GM12891 (cell line): Measurements from ENCODE around the gene GPC4.
"Not testable (repeated sequence)": the region's sequence is repeated elsewhere in the genome, so short reads cannot be mapped to it uniquely, and the experiment has no call there.

Experiments
- DNase-seq: peaks from one replicate; pipeline ENCODE4 v3.0.0; 2011; ENCODE audit warnings: low spot score; ENCODE audit not compliant: insufficient read length
- FAIRE-seq: peaks from 2 replicates; lab custom pipeline; 2011; peaks lifted over from hg19 to GRCh38; lab: Jason Lieb, UNC
- PAX5 ChIP-seq: IDR thresholded peaks from 2 replicates; pipeline ENCODE4 v1.6.1; 2011; ENCODE audit warnings: low read length, moderate library complexity, mild to moderate bottlenecking; ENCODE audit not compliant: insufficient read depth, severe bottlenecking
- POLR2A ChIP-seq: IDR thresholded peaks from 2 replicates; pipeline ENCODE4 v1.6.1; 2011; ENCODE audit warnings: low read depth, low read length, control low read depth
- POLR2AphosphoS5 ChIP-seq: IDR thresholded peaks from 2 replicates; pipeline ENCODE4 v1.6.1; 2011; ENCODE audit warnings: low read depth, low read length, control low read depth
- POU2F2 ChIP-seq: IDR thresholded peaks from 2 replicates; pipeline ENCODE4 v1.6.1; 2011; ENCODE audit warnings: low read depth, mild to moderate bottlenecking, control low read depth, low read length, moderate library complexity
- SPI1 ChIP-seq: IDR thresholded peaks from 2 replicates; pipeline ENCODE4 v1.6.1; 2011; ENCODE audit warnings: low read depth, low read length, control low read depth
- TAF1 ChIP-seq: IDR thresholded peaks from 2 replicates; pipeline ENCODE4 v1.6.1; 2011; ENCODE audit warnings: low read depth, low read length, control low read depth

GPC4 gene

GRCh38 chrX:133294126-133294525, 121.2 kb downstream of the GPC4 start:
- TF ChIP-seq POLR2AphosphoS5 (no peak), TAF1 (no peak), PAX5 (no peak), POLR2A (no peak), POU2F2 (no peak), SPI1 (no peak)
- DNase-seq = no peak
- no peak for FAIRE-seq

- FAIRE-seq = no peak
- no peak for DNase-seq
Observed at GRCh38 chrX:133290076-133290475, 125.2 kb downstream of the GPC4 start.

GRCh38 chrX:133287860-133288259, 127.4 kb downstream of the GPC4 start:
- FAIRE-seq = no peak
- no peak for DNase-seq
- no peak for TF ChIP-seq PAX5
- TF ChIP-seq POU2F2 = no peak
- no peak for TF ChIP-seq POLR2AphosphoS5

More at GRCh38 chrX:133290076-133290475, 125.2 kb downstream of the GPC4 start:
- TF ChIP-seq POLR2AphosphoS5 (no peak), POU2F2 (no peak), PAX5 (no peak), POLR2A (no peak), SPI1 (no peak), TAF1 (no peak)

- FAIRE-seq (no peak), DNase-seq (no peak)
- TF ChIP-seq POLR2AphosphoS5 = no peak
- TF ChIP-seq SPI1 = no peak
- TF ChIP-seq TAF1 = no peak
- no peak for TF ChIP-seq PAX5
- no peak for TF ChIP-seq POLR2A
- TF ChIP-seq POU2F2 = no peak
Observed at GRCh38 chrX:133285341-133285740, 129.9 kb downstream of the GPC4 start.

- DNase-seq, FAIRE-seq: not testable (repeated sequence)
Observed at GRCh38 chrX:133279112-133279730, 136.1 kb downstream of the GPC4 start.

- FAIRE-seq (no peak), DNase-seq (no peak)
- TF ChIP-seq PAX5 = no peak
- no peak for TF ChIP-seq TAF1
- no peak for TF ChIP-seq SPI1
- TF ChIP-seq POU2F2 = no peak
- TF ChIP-seq POLR2A = no peak
Observed at GRCh38 chrX:133273180-133273579, 142.1 kb downstream of the GPC4 start.

- DNase-seq (no peak), FAIRE-seq (no peak)
- no peak for TF ChIP-seq POU2F2
- no peak for TF ChIP-seq SPI1
- no peak for TF ChIP-seq POLR2A
- TF ChIP-seq TAF1 = no peak
- TF ChIP-seq POLR2AphosphoS5 = no peak
- TF ChIP-seq PAX5 = no peak
Observed at GRCh38 chrX:133269168-133269567, 146.1 kb downstream of the GPC4 start.

- TF ChIP-seq POLR2A (no peak), POLR2AphosphoS5 (no peak), POU2F2 (no peak), SPI1 (no peak), PAX5 (no peak), TAF1 (no peak)
- no peak for FAIRE-seq
- no peak for DNase-seq
Observed at GRCh38 chrX:133267621-133268020, 147.7 kb downstream of the GPC4 start.

GRCh38 chrX:133265331-133265730, 150.0 kb downstream of the GPC4 start:
- TF ChIP-seq POLR2AphosphoS5 (no peak), SPI1 (no peak)
- no peak for DNase-seq
- FAIRE-seq = no peak

- TF ChIP-seq PAX5 = no peak
- no peak for TF ChIP-seq POU2F2
- no peak for TF ChIP-seq SPI1
- no peak for TF ChIP-seq TAF1
- TF ChIP-seq POLR2A = no peak
- TF ChIP-seq POLR2AphosphoS5 = no peak
- DNase-seq (no peak), FAIRE-seq (no peak)
Observed at GRCh38 chrX:133258481-133258880, 156.8 kb downstream of the GPC4 start.
